ENCODE data around the gene BSDC1. TPM values are rescaled to one million over a fixed set of nuclear protein-coding genes. Genes with fewer than 3 reads are reported as not detected.

The BSDC1 gene
- total and polyA plus RNA-seq, 12 donors, result 21.4 to 49.4 (median 44.3) TPM

DNA sequence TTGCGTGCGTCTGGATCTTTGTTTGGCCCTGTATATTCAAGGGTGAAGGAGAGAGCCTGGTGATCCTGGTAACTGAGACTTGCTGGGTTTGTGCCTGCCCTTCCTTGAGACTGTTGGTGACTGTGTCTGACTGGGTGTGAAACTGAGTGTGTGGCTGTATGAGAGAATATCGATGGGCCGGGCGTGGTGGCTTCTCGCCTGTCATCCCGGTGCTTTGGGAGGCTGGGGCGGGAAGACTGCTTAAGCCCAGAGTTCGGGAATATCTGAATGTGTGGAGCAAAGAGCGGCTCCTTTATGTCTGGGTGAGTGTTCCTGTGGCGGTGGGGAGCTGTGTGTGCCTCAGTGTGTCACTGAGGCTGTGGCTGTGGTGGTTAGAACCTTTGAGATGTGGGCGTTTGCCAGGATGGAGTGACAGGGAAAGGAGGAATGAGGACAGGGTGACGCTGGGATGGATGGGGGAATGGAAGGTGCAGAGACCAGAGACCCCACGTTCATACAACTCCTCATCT, 55.5 kb downstream of the BSDC1 start:
- Histone ChIP-seq H3K36me3 (peaks cover 0 to 9% (median 0%) of the 10 kb centered on the region in 9 donors), H3K27me3 (peaks cover 0 to 11% (median 0%) of the 10 kb centered on the region in 7 donors), H3K27ac (peak overlapping the region in 7 of 10 donors; percentile 48 to 89 (median 62)), H3K9me3 (no peaks in the 10 kb centered on the region), H3K4me1 (peaks cover 0 to 65% (median 44%) of the 10 kb centered on the region in 9 donors), H3K4me3 (no peak overlapping the region)
- ATAC-seq (no peak), DNase-seq (no peak)
- TF ChIP-seq, protein P1, sequence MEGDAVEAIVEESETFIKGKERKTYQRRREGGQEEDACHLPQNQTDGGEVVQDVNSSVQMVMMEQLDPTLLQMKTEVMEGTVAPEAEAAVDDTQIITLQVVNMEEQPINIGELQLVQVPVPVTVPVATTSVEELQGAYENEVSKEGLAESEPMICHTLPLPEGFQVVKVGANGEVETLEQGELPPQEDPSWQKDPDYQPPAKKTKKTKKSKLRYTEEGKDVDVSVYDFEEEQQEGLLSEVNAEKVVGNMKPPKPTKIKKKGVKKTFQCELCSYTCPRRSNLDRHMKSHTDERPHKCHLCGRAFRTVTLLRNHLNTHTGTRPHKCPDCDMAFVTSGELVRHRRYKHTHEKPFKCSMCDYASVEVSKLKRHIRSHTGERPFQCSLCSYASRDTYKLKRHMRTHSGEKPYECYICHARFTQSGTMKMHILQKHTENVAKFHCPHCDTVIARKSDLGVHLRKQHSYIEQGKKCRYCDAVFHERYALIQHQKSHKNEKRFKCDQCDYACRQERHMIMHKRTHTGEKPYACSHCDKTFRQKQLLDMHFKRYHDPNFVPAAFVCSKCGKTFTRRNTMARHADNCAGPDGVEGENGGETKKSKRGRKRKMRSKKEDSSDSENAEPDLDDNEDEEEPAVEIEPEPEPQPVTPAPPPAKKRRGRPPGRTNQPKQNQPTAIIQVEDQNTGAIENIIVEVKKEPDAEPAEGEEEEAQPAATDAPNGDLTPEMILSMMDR (IDR thresholded peaks at IDR 0.05), result no peak
- intact Hi-C loops (cut with DNase I), result loop anchor here in 1 of 10 donors (5.0 kb wide), 1 partner anchor 54 kb away; the partner anchor contains the start of gene BSDC1
- 78% methylated on average over 14 of the region's 14 CpGs for WGBS, 2 donors

DNA sequence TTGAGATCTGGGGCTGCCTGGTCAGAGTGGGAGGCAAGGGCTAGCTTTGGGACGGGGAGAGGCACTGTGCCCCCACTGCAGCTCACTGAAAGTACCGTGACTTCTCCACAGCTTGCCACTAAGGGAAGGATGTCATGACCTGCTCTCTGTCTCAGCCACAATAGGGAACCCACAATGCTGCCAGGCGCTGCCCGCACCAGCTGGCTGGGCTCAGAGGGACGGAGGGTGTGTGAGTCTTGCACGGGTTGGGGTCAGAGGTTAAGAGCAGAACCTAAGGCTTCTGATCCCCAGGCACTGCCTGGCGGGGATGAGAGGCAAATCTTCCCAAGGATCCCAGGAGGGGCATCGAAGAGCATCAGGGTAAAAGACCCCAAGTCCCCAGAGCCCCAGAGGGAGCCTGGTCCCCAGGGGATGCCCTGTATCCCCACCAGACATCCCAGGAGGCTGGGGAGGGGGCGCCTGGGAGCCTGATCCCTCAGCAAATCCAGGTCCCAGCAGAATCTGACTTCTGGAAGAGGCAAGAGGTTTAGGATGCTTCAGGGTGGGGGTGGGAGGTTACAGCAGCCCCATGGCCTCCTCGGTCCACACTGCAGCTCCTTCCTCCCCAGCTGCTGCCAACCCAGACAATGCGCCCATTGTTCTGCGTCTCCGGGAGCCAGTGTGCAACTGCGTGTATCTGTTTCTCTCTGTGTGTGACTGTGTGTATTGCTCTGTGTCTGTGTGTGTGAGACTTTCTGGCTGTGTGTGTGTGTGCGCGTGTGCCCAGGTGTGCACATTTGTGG, 56.2 kb downstream of the BSDC1 start:
- H3K4me1 ChIP-seq, result peaks cover 0 to 67% (median 44%) of the 10 kb centered on the region in 9 donors
- peaks cover 0 to 11% (median 0%) of the 10 kb centered on the region in 7 donors for H3K27me3 ChIP-seq
- no peak overlapping the region for H3K4me3 ChIP-seq
- H3K9me3 ChIP-seq, result no peaks in the 10 kb centered on the region
- H3K36me3 ChIP-seq, result peaks cover 0 to 15% (median 2%) of the 10 kb centered on the region in 9 donors
- peak overlapping the region in 8 of 10 donors; percentile 46 to 89 (median 62) for H3K27ac ChIP-seq
- WGBS, 2 donors, result 62 to 63% methylated on average over 16 of the region's 16 CpGs
- no peak for DNase-seq
- intact Hi-C loops (cut with DNase I), result loop anchor here in 1 of 10 donors (5.0 kb wide), 1 partner anchor 54 kb away; the partner anchor contains the start of gene BSDC1
- ATAC-seq, result peak; percentile 20 to 49 (median 32)
- TF ChIP-seq, protein P1 (IDR thresholded peaks at IDR 0.05), result no peak

DNA sequence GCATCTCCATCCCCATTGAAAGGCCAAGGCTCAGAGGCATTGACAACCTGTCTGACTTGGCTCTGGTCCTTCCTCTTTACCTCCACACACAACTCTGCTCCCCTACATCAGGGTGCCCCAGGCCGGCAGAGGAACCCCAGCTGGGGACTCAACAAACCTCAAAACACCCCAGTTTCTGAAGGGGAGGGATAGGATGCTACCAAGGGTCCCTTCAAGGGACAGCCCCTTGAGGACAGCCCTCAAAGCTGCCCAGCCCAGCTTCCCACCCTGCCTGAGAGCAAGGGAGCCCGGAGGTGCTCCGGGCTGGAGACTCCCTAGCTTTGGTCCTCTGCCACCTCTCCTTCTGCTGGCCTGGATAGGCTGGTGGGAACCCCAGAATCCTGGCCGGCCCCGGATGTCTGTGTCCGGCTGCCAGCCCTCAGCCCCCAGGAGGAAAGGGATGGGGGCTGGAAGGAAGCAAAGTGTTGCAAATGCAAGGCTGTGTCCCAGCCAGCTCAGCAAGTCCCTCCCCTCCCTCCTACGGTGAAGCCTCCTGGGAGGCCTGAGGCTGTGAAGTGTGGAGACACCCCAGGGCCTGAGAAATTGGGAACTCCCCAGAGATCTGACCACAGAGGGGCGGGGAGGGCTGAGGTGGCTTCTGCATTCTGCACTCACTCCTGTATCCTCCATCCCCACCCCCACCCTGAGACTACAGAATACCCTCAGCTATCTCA, 57.1 kb downstream of the BSDC1 start:
- Histone ChIP-seq H3K4me3 (peak overlapping the region in 3 of 10 donors; percentile 72 to 77 (median 74)), H3K9me3 (no peaks in the 10 kb centered on the region), H3K27ac (peak overlapping the region in 9 of 10 donors; percentile 62 to 89 (median 85)), H3K27me3 (peaks cover 0 to 11% (median 0%) of the 10 kb centered on the region in 7 donors), H3K4me1 (peaks cover 0 to 65% (median 44%) of the 10 kb centered on the region in 9 donors), H3K36me3 (peaks cover 0 to 24% (median 11%) of the 10 kb centered on the region in 9 donors)
- peak in 1 of 2 donors; percentile 52 for DNase-seq
- ATAC-seq, result peak in 7 of 8 donors; percentile 16 to 52 (median 40)
- intact Hi-C loops (cut with DNase I), result loop anchor here in 1 of 10 donors (5.0 kb wide), 1 partner anchor 55 kb away; the partner anchor contains the start of gene BSDC1
- TF ChIP-seq, protein P1 (IDR thresholded peaks at IDR 0.05), result no peak
- WGBS, 2 donors, result 45 to 71% methylated on average over 8 of the region's 8 CpGs

DNA sequence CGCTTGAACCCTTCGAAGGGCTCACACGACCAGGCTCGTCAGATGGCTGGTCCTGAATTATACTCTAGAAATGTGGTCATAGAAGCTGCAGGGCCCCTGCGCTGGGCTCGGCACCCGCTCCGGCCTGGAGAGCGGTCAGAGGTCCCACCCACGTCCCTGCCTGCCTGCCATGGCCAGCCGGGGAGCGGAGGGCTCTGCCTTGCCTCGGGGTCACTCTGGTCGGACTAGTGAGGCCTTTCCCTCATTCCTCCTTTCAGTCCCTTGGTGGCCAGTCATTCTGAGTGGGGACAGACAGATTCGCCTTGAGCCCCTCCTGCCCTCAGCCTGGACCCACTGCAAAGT, 57.7 kb downstream of the BSDC1 start:
- Histone ChIP-seq H3K4me1 (peaks cover 0 to 59% (median 44%) of the 10 kb centered on the region in 9 donors), H3K27me3 (peaks cover 0 to 11% (median 0%) of the 10 kb centered on the region in 7 donors), H3K4me3 (peak overlapping the region; percentile 50 to 81 (median 72)), H3K27ac (peak overlapping the region in 9 of 10 donors; percentile 62 to 89 (median 85)), H3K36me3 (peaks cover 0 to 30% (median 17%) of the 10 kb centered on the region in 9 donors), H3K9me3 (no peaks in the 10 kb centered on the region)
- WGBS, 2 donors, result 26 to 27% methylated on average over 15 of the region's 15 CpGs
- intact Hi-C loops (cut with DNase I), result loop anchor here in 1 of 10 donors (5.0 kb wide), 1 partner anchor 56 kb away; the partner anchor contains the start of gene BSDC1
- no peak for DNase-seq
- TF ChIP-seq, protein P1 (IDR thresholded peaks at IDR 0.05), result no peak
- peak in 7 of 8 donors; percentile 4 to 32 (median 12) for ATAC-seq

Measured in heart right ventricle (tissue), 16 donors.